Lower leg skin (tissue), 4 donors: ENCODE measurements around the gene BUD23. TPM values are rescaled to one million over a fixed set of nuclear protein-coding genes. Genes with fewer than 3 reads are reported as not detected.

Experiments used
- DNase-seq, 2 donors: peaks; one replicate each; pipeline ENCODE4 v3.0.0-alpha.2; 2019; ENCODE audit warnings: low spot score in 2 of 2
- H3K4me3 ChIP-seq: fragments of 200-600 bp; sonication (generic); 2 replicates; pipeline ENCODE4 v1.5.1; 2017; ENCODE audit warnings: mild to moderate bottlenecking, low read depth; ENCODE audit not compliant: poor library complexity, severe bottlenecking
- CTCF ChIP-seq, 3 donors: fragments of 450-650 bp; IDR thresholded peaks; one replicate each; pipeline ENCODE4 v1.5.1; 2016; ENCODE audit warnings: antibody characterized with exemption in 3 of 3, mild to moderate bottlenecking in 3 of 3, moderate library complexity in 2 of 3
- POLR2A ChIP-seq, 2 donors: fragments of 450-650 bp; IDR thresholded peaks; one replicate each; pipeline ENCODE4 v1.6.1; 2016 to 2017; ENCODE audit warnings: antibody characterized with exemption in 2 of 2, mild to moderate bottlenecking in 1 of 2, moderate library complexity in 1 of 2
- WGBS, 2 donors: methylation state at CpG; one replicate each; pipeline ENCODE4 v1.1.5; 2018; 5-methylcytosine and 5-hydroxymethylcytosine counted together
- intact Hi-C: fragments of 100-400 bp; cut with DNase I; formaldehyde crosslinking; loops from one replicate; pipeline ENCODE4 v1.15.0; 2023; ENCODE audit warnings: low total_unique reads
- total RNA-seq, 4 donors: library from RNA; depleted of rRNA; stranded (reverse); fragments of >200 nt; gene quantifications; one replicate each; pipeline ENCODE4 v1.1.0, GENCODE V29; 2016

Gene BUD23
- total RNA-seq, 4 donors from 2014 or later, result 46.3 to 57.8 (median 53.2) TPM

GRCh38 chr7:73722785-73723184, 39.4 kb downstream of the BUD23 start:
- intact Hi-C loops, result no loop called here
- DNase-seq, result no peak
- TF ChIP-seq POLR2A (IDR thresholded peaks at IDR 0.05), result no peak
- no peak overlapping the region for H3K4me3 ChIP-seq
- WGBS, 2 donors, result 81 to 84% methylated on average over 6 of the region's 6 CpGs

DNA sequence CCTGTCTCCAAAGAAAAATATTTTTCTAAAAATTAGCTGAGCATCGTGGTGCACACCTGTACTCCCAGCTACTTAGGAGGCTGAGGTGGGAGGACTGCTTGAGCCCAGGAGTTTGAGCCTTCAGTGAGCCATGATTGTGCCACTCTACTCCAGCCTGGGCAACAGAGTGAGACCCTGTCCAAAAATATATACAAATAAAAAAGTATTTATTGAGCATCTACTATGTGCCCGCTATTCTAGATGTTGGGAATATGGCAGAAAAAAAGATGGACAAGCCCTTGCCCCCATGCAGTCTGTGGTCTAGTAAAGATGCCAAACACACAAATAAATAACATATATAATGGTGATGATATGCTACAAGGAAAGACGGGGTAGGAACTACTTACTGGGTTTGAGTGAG, 40.4 kb downstream of the BUD23 start:
- WGBS, 2 donors, result 85 to 93% methylated on average over 3 of the region's 3 CpGs
- intact Hi-C loops, result no loop called here
- TF ChIP-seq CTCF (IDR thresholded peaks at IDR 0.05) (no peak), POLR2A (IDR thresholded peaks at IDR 0.05) (no peak)
- H3K4me3 ChIP-seq, result no peak overlapping the region
- no peak for DNase-seq

DNA sequence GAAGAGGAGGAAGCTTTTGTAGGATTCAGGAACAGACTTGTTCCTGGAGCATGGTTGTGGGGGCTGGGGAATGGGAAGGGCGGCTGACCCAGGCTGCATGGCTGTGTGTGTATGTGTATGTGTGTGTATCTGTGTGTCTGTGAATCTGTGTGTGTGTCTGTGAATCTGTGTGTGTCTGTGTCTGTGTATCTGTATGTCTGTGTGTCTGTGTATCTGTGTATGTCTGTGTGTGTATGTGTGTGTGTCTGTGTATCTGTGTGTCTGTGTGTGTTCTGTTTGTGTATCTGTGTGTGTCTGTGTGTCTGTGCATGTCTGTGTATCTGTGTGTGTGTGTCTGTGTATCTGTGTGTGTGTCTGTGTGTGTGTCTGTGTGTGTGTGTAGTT, 42.7 kb downstream of the BUD23 start:
- H3K4me3 ChIP-seq, result no peak overlapping the region
- intact Hi-C loops, result loop anchor here (5.0 kb wide), 1 partner anchor 119 kb away; no protein-coding TSS in a partner anchor
- no peak for DNase-seq
- WGBS, 2 donors, result 54 to 69% methylated on average over 1 of the region's 1 CpG
- no peak for TF ChIP-seq POLR2A (IDR thresholded peaks at IDR 0.05)
- no peak for TF ChIP-seq CTCF (IDR thresholded peaks at IDR 0.05)

DNA sequence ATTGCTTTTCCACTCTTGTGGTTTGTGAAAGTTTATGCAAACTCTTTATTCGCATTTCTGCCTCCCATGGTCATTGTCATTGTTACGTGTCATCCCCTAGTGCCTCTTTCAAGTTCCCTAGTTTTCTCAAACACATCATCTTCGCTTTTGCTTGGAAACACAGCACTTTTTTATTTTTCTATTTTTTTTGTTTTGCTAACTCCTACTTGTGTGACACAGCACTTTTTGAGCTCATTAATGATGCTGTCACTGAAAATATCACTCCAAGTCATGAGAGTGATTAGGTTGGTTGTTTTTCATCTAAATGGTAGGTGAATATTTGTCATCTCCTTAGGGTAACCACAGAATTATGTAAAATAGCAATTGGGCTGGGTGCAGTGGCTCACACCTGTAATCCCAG, 44.6 kb downstream of the BUD23 start:
- intact Hi-C loops, result loop anchor here (5.0 kb wide), 1 partner anchor 121 kb away; no protein-coding TSS in a partner anchor
- H3K4me3 ChIP-seq, result no peak overlapping the region
- DNase-seq, result no peak
- TF ChIP-seq POLR2A (IDR thresholded peaks at IDR 0.05), result no peak
- no peak for TF ChIP-seq CTCF (IDR thresholded peaks at IDR 0.05)
- 83 to 85% methylated on average over 3 of the region's 3 CpGs for WGBS, 2 donors

- H3K4me3 ChIP-seq, result no peak overlapping the region
- DNase-seq, result no peak
- intact Hi-C loops, result loop anchor here (5.0 kb wide), 1 partner anchor 121 kb away; no protein-coding TSS in a partner anchor
- no peak for TF ChIP-seq CTCF (IDR thresholded peaks at IDR 0.05)
- TF ChIP-seq POLR2A (IDR thresholded peaks at IDR 0.05), result no peak
- WGBS, 2 donors, result 52 to 62% methylated on average over 5 of the region's 5 CpGs
These were observed 45.2 kb downstream of the BUD23 start for GRCh38 chr7:73728551-73728950.

GRCh38 chr7:73730485-73730884, 47.1 kb downstream of the BUD23 start:
- intact Hi-C loops, result no loop called here
- no peak for TF ChIP-seq POLR2A (IDR thresholded peaks at IDR 0.05)
- TF ChIP-seq CTCF (IDR thresholded peaks at IDR 0.05), result no peak
- WGBS, 2 donors, result 39 to 43% methylated on average over 3 of the region's 3 CpGs

More at GRCh38 chr7:73730485-73730884, 47.1 kb downstream of the BUD23 start:
- no peak for DNase-seq
- H3K4me3 ChIP-seq, result no peak overlapping the region
